Measurements from ENCODE around the gene TULP4.
"Not testable (repeated sequence)": the region's sequence is repeated elsewhere in the genome, so short reads cannot be mapped to it uniquely, and the experiment has no call there.

Gene TULP4

GRCh38 chr6:158512809-158513208 is 200.5 kb downstream of the TULP4 start:
- DNase-seq = no peak

- DNase-seq = peak; percentile 5
Measured at GRCh38 chr6:158514176-158514575, 201.9 kb downstream of the TULP4 start.

- DNase-seq = no peak
Measured at GRCh38 chr6:158514991-158515390, 202.7 kb downstream of the TULP4 start.

- no peak for DNase-seq
Measured at GRCh38 chr6:158516098-158516497, 203.8 kb downstream of the TULP4 start.

- DNase-seq = no peak
Measured at GRCh38 chr6:158517038-158517437, 204.8 kb downstream of the TULP4 start.

GRCh38 chr6:158517581-158517980 is 205.3 kb downstream of the TULP4 start:
- DNase-seq = peak; percentile 5

GRCh38 chr6:158518191-158519127 is 206.2 kb downstream of the TULP4 start:
- peak; percentile 69 for DNase-seq

- DNase-seq = no peak
Measured at GRCh38 chr6:158519300-158519699, 207.0 kb downstream of the TULP4 start.

- no peak for DNase-seq
Measured at GRCh38 chr6:158519761-158520160, 207.5 kb downstream of the TULP4 start.

GRCh38 chr6:158520975-158521374 is 208.7 kb downstream of the TULP4 start:
- DNase-seq = not testable (repeated sequence)

- DNase-seq = no peak
Measured at GRCh38 chr6:158521759-158522158, 209.5 kb downstream of the TULP4 start.

- DNase-seq = no peak
Measured at GRCh38 chr6:158522616-158523015, 210.4 kb downstream of the TULP4 start.

- DNase-seq = no peak
Measured at GRCh38 chr6:158524311-158524710, 212.0 kb downstream of the TULP4 start.

- DNase-seq = not testable (repeated sequence)
Measured at GRCh38 chr6:158527858-158528257, 215.6 kb downstream of the TULP4 start.

- DNase-seq = no peak
Measured at GRCh38 chr6:158528826-158529225, 216.6 kb downstream of the TULP4 start.

- DNase-seq = no peak
Measured at GRCh38 chr6:158529629-158530028, 217.4 kb downstream of the TULP4 start.

- DNase-seq = no peak
Measured at GRCh38 chr6:158531566-158531965, 219.3 kb downstream of the TULP4 start.

GRCh38 chr6:158531970-158532369 is 219.7 kb downstream of the TULP4 start:
- DNase-seq = no peak

- DNase-seq = peak; percentile 75
Measured at GRCh38 chr6:158536084-158536890, 224.0 kb downstream of the TULP4 start.

- peak; percentile 26 for DNase-seq
Measured at GRCh38 chr6:158536891-158537798, 224.9 kb downstream of the TULP4 start.

- DNase-seq = no peak
Measured at GRCh38 chr6:158538741-158539140, 226.5 kb downstream of the TULP4 start.

GRCh38 chr6:158539413-158539812 is 227.1 kb downstream of the TULP4 start:
- no peak for DNase-seq

- DNase-seq = no peak
Measured at GRCh38 chr6:158539881-158540280, 227.6 kb downstream of the TULP4 start.
